H9 (cell line): ENCODE measurements around the gene LIMK2. TPM values are rescaled to one million over a fixed set of nuclear protein-coding genes. Genes with fewer than 3 reads are reported as not detected.

ENCODE experiments used
- DNase-seq: peaks from one replicate; pipeline ENCODE4 v3.0.0-alpha.2; 2017
- H2AFZ ChIP-seq: one replicate; pipeline ENCODE4 v1.6.1; 2013; ENCODE audit warnings: mild to moderate bottlenecking, low read length, control low read depth, moderate library complexity
- H2AK5ac ChIP-seq: 2 replicates; pipeline ENCODE4 v1.6.1; 2013; ENCODE audit warnings: low read length, control low read depth, mixed read lengths; ENCODE audit not compliant: insufficient read length
- H2BK120ac ChIP-seq: one replicate; pipeline ENCODE4 v1.6.1; 2013; ENCODE audit warnings: low read depth, mild to moderate bottlenecking, low read length, control low read depth, inconsistent platforms; ENCODE audit not compliant: poor library complexity, severe bottlenecking
- H2BK12ac ChIP-seq: 2 replicates; pipeline ENCODE4 v1.6.1; 2013; ENCODE audit warnings: low read length, control low read depth, mixed read lengths, low read depth; ENCODE audit not compliant: insufficient read length
- H2BK15ac ChIP-seq: 2 replicates; pipeline ENCODE4 v1.6.1; 2013; ENCODE audit warnings: low read depth, low read length, control low read depth
- H2BK20ac ChIP-seq: one replicate; pipeline ENCODE4 v1.6.1; 2013; ENCODE audit warnings: low read depth, mild to moderate bottlenecking, low read length, control low read depth, inconsistent platforms; ENCODE audit not compliant: poor library complexity, severe bottlenecking
- H2BK5ac ChIP-seq: 2 replicates; pipeline ENCODE4 v1.6.1; 2013; ENCODE audit warnings: low read length, control low read depth, mixed read lengths; ENCODE audit not compliant: insufficient read length
- H3K14ac ChIP-seq: 2 replicates; pipeline ENCODE4 v1.6.1; 2013; ENCODE audit warnings: low read length, control low read depth; ENCODE audit not compliant: insufficient read depth
- H3K18ac ChIP-seq: 2 replicates; pipeline ENCODE4 v1.6.1; 2013; ENCODE audit warnings: low read depth, mild to moderate bottlenecking, mixed read lengths, low read length, control low read depth; ENCODE audit not compliant: insufficient read length
- H3K23ac ChIP-seq: 2 replicates; pipeline ENCODE4 v1.6.1; 2013; ENCODE audit warnings: low read length, control low read depth, mixed read lengths, low read depth; ENCODE audit not compliant: insufficient read length
- H3K23me2 ChIP-seq: 2 replicates; pipeline ENCODE4 v1.6.1; 2013; ENCODE audit warnings: low read depth, mild to moderate bottlenecking, mixed read lengths, low read length, control low read depth; ENCODE audit not compliant: insufficient read length, poor library complexity, severe bottlenecking
- H3K27ac ChIP-seq: 2 replicates; pipeline ENCODE4 v1.5.1; 2013; ENCODE audit warnings: low read length, control low read depth, mixed read lengths, low read depth; ENCODE audit not compliant: insufficient read length
- H3K27me3 ChIP-seq: 2 replicates; pipeline ENCODE4 v1.6.1; 2013; ENCODE audit warnings: low read length, control low read depth, inconsistent platforms; ENCODE audit not compliant: insufficient read depth
- H3K4ac ChIP-seq: 2 replicates; pipeline ENCODE4 v1.6.1; 2013; ENCODE audit warnings: low read depth, mild to moderate bottlenecking, control low read depth, inconsistent platforms, low read length, moderate library complexity
- H3K4me1 ChIP-seq: 2 replicates; pipeline ENCODE4 v1.6.1; 2013; ENCODE audit warnings: low read length, control low read depth, inconsistent platforms; ENCODE audit not compliant: insufficient read depth
- H3K4me2 ChIP-seq: 2 replicates; pipeline ENCODE4 v1.6.1; 2013; ENCODE audit warnings: low read length, control low read depth, mixed read lengths; ENCODE audit not compliant: insufficient read length, insufficient read depth
- H3K56ac ChIP-seq: 2 replicates; pipeline ENCODE4 v1.6.1; 2013; ENCODE audit warnings: low read depth, mild to moderate bottlenecking, mixed read lengths, low read length, control low read depth; ENCODE audit not compliant: insufficient read length
- H3K79me1 ChIP-seq: 2 replicates; pipeline ENCODE4 v1.6.1; 2013; ENCODE audit warnings: low read depth, mild to moderate bottlenecking, moderate library complexity, low read length, control low read depth, inconsistent platforms; ENCODE audit not compliant: insufficient read depth, poor library complexity, severe bottlenecking
- H3K79me2 ChIP-seq: 2 replicates; pipeline ENCODE4 v1.6.1; 2013; ENCODE audit warnings: low read length, control low read depth, inconsistent platforms; ENCODE audit not compliant: insufficient read depth
- H3K9ac ChIP-seq: 2 replicates; pipeline ENCODE4 v1.6.1; 2013; ENCODE audit warnings: low read length, control low read depth, mixed read lengths; ENCODE audit not compliant: insufficient read length; ENCODE audit errors: extremely low read depth
- H3K9me3 ChIP-seq: one replicate; pipeline ENCODE4 v1.6.1; 2013; ENCODE audit warnings: low read depth, low read length, inconsistent platforms; ENCODE audit not compliant: control insufficient read depth
- H3T11ph ChIP-seq: one replicate; pipeline ENCODE4 v1.6.1; 2013; ENCODE audit warnings: mild to moderate bottlenecking, low read length, control low read depth, inconsistent platforms
- H4K20me1 ChIP-seq: one replicate; pipeline ENCODE4 v1.6.1; 2013; ENCODE audit not compliant: control insufficient read depth, insufficient read length, insufficient read depth
- H4K5ac ChIP-seq: 2 replicates; pipeline ENCODE4 v1.6.1; 2013; ENCODE audit warnings: low read depth, mild to moderate bottlenecking, mixed read lengths, low read length, control low read depth; ENCODE audit not compliant: insufficient read length
- H4K8ac ChIP-seq: replicated peaks from 2 replicates; pipeline ENCODE4 v1.6.1; 2013; ENCODE audit warnings: low read length, control low read depth, mixed read lengths, low read depth; ENCODE audit not compliant: insufficient read length
- H4K91ac ChIP-seq: 2 replicates; pipeline ENCODE4 v1.6.1; 2013; ENCODE audit warnings: low read depth, mild to moderate bottlenecking, moderate library complexity, mixed read lengths, low read length, control low read depth; ENCODE audit not compliant: insufficient read length
- H3K27ac Mint-ChIP-seq, 3 experiments: 2 replicates in 2 of 3; 3 replicates in 1 of 3; pipeline ENCODE4 v1.8.0; 2020 to 2021; ENCODE audit warnings: mixed read lengths in 3 of 3, mild to moderate bottlenecking in 1 of 3, moderate library complexity in 1 of 3
- H3K27me3 Mint-ChIP-seq: 2 replicates; pipeline ENCODE4 v1.8.0; 2021; ENCODE audit warnings: low read depth, mild to moderate bottlenecking, moderate library complexity, mixed read lengths
- H3K36me3 Mint-ChIP-seq, 3 experiments: 2 replicates in 2 of 3; 3 replicates in 1 of 3; pipeline ENCODE4 v1.8.0; 2020 to 2021; ENCODE audit warnings: low read depth in 3 of 3, mixed read lengths in 3 of 3; ENCODE audit not compliant: insufficient read depth in 1 of 3
- H3K4me1 Mint-ChIP-seq, 2 experiments: 2 replicates each; pipeline ENCODE4 v1.8.0; 2020; ENCODE audit warnings: mixed read lengths in 2 of 2
- H3K4me3 Mint-ChIP-seq, 2 experiments: 2 replicates in 1 of 2; 3 replicates in 1 of 2; pipeline ENCODE4 v1.8.0; 2020 to 2021; ENCODE audit warnings: mild to moderate bottlenecking in 2 of 2, mixed read lengths in 2 of 2, moderate library complexity in 1 of 2
- H3K9me3 Mint-ChIP-seq, 2 experiments: 2 replicates in 1 of 2; 3 replicates in 1 of 2; pipeline ENCODE4 v1.8.0; 2020; ENCODE audit warnings: mild to moderate bottlenecking in 2 of 2, mixed read lengths in 2 of 2, moderate library complexity in 1 of 2
- WGBS: extraction: QIAGEN DNeasy Blood & Tissue Kit; methylation state at CpG from one replicate; pipeline ENCODE4 v1.1.7; 2013; ENCODE audit warnings: missing lambda C conversion rate, low lambda C conversion rate, mixed read lengths; ENCODE audit not compliant: insufficient read length; ENCODE audit errors: extremely low coverage; 5-methylcytosine and 5-hydroxymethylcytosine counted together
- total RNA-seq: library from RNA; stranded (reverse); gene quantifications from 2 replicates; pipeline ENCODE4 v1.2.1, GENCODE V29; 2021
- TF ChIP-seq, protein P1 (sequence below): fragments of 200-600 bp; sonication (generic); conservative IDR thresholded peaks from 3 replicates; pipeline ENCODE4 v1.8.0; 2021; ENCODE audit warnings: antibody characterized with exemption, mild to moderate bottlenecking

The LIMK2 gene
- total RNA-seq, 1 experiment from 2014 or later = 51.3 TPM

- WGBS = no CpG with 5 or more reads among the region's 5 CpGs
- H4K20me1 ChIP-seq = no peaks in the 10 kb centered on the region
- H3K27me3 ChIP-seq = no peaks in the 10 kb centered on the region
- H3K4me3 Mint-ChIP-seq = no peak overlapping the region
- H2BK120ac ChIP-seq = no peak overlapping the region
- H2BK12ac ChIP-seq = no peak overlapping the region
- no peak overlapping the region for H2BK20ac ChIP-seq
- no peaks in the 10 kb centered on the region for H3K79me2 ChIP-seq
- no peak for DNase-seq
- no peak overlapping the region for H4K91ac ChIP-seq
- H3K9me3 Mint-ChIP-seq = no peaks in the 10 kb centered on the region
- H3K18ac ChIP-seq = no peak overlapping the region
- H3K27me3 Mint-ChIP-seq = no peaks in the 10 kb centered on the region; the same call in 1 of the 2 replicates
- no peak overlapping the region for H3K56ac ChIP-seq
- TF ChIP-seq, protein P1, sequence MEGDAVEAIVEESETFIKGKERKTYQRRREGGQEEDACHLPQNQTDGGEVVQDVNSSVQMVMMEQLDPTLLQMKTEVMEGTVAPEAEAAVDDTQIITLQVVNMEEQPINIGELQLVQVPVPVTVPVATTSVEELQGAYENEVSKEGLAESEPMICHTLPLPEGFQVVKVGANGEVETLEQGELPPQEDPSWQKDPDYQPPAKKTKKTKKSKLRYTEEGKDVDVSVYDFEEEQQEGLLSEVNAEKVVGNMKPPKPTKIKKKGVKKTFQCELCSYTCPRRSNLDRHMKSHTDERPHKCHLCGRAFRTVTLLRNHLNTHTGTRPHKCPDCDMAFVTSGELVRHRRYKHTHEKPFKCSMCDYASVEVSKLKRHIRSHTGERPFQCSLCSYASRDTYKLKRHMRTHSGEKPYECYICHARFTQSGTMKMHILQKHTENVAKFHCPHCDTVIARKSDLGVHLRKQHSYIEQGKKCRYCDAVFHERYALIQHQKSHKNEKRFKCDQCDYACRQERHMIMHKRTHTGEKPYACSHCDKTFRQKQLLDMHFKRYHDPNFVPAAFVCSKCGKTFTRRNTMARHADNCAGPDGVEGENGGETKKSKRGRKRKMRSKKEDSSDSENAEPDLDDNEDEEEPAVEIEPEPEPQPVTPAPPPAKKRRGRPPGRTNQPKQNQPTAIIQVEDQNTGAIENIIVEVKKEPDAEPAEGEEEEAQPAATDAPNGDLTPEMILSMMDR = no peak
- H3K27ac Mint-ChIP-seq = peak overlapping the region in 2 of 3 experiments; percentile 61 to 91; a peak in 3 of 7 replicates
- H3K27ac ChIP-seq = no peak overlapping the region
- H3K79me1 ChIP-seq = no peaks in the 10 kb centered on the region
- H2AFZ ChIP-seq = no peak overlapping the region
- no peak overlapping the region for H3K14ac ChIP-seq
- no peak overlapping the region for H2BK5ac ChIP-seq
- H3K9ac ChIP-seq = no peak overlapping the region
- no peak overlapping the region for H2AK5ac ChIP-seq
- no peaks in the 10 kb centered on the region for H3K9me3 ChIP-seq
- peak overlapping the region; percentile 13 for H3K4me2 ChIP-seq
- H3K4me1 ChIP-seq = peaks cover 7% of the 10 kb centered on the region; the same call in 1 of the 2 replicates
- H3K36me3 Mint-ChIP-seq = peaks cover 0 to 5% (median 4%) of the 10 kb centered on the region in 3 experiments; a peak in 4 of 7 replicates
- H3T11ph ChIP-seq = no peak overlapping the region
- no peak overlapping the region for H4K8ac ChIP-seq
- H2BK15ac ChIP-seq = no peak overlapping the region
- H4K5ac ChIP-seq = no peak overlapping the region
- no peak overlapping the region for H3K23ac ChIP-seq
- H3K4me1 Mint-ChIP-seq = peaks cover 41 to 47% of the 10 kb centered on the region in 2 experiments
- no peaks in the 10 kb centered on the region for H3K23me2 ChIP-seq
- H3K4ac ChIP-seq = no peak overlapping the region
Observed at GRCh38 chr22:31243339-31244045, 31.4 kb downstream of the LIMK2 start.
